A549 treated with CpdA at 1 μM for 4 hours (cell line): ENCODE data around the gene GATA5. TPM values are rescaled to one million over a fixed set of nuclear protein-coding genes. Genes with fewer than 3 reads are reported as not detected.

ENCODE experiments used
- total RNA-seq: library from RNA; stranded (reverse); fragments of 200-300 nt; extraction: Qiagen RNA extraction; gene quantifications from 5 replicates; pipeline ENCODE4 v1.2.3, GENCODE V29; 2022; ENCODE audit warnings: low read depth

The GATA5 gene, protein sequence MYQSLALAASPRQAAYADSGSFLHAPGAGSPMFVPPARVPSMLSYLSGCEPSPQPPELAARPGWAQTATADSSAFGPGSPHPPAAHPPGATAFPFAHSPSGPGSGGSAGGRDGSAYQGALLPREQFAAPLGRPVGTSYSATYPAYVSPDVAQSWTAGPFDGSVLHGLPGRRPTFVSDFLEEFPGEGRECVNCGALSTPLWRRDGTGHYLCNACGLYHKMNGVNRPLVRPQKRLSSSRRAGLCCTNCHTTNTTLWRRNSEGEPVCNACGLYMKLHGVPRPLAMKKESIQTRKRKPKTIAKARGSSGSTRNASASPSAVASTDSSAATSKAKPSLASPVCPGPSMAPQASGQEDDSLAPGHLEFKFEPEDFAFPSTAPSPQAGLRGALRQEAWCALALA
- total RNA-seq: 0.58 to 0.93 TPM (median 0.69 TPM) in 5 replicates

DNA sequence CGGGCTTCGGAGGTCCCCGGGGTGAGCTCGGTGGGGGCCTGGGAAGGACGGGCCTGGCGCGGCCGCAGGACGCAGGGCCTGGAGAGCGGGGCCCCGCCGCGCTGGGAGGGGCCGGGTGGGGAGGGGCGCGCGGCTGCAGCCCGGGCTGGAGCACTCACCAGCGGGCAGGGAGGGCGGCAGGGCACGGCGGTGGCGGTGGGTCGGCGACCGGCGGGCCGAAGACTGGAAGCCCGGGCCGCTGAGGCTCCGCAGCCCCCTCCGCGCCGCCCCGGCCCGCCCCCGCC is at the start of gene GATA5:
Gene GATA5 (minus strand): TSS at position 224 of the 284 bp plus-strand sequence. CDS start 474 bp downstream, outside the sequence.

DNA sequence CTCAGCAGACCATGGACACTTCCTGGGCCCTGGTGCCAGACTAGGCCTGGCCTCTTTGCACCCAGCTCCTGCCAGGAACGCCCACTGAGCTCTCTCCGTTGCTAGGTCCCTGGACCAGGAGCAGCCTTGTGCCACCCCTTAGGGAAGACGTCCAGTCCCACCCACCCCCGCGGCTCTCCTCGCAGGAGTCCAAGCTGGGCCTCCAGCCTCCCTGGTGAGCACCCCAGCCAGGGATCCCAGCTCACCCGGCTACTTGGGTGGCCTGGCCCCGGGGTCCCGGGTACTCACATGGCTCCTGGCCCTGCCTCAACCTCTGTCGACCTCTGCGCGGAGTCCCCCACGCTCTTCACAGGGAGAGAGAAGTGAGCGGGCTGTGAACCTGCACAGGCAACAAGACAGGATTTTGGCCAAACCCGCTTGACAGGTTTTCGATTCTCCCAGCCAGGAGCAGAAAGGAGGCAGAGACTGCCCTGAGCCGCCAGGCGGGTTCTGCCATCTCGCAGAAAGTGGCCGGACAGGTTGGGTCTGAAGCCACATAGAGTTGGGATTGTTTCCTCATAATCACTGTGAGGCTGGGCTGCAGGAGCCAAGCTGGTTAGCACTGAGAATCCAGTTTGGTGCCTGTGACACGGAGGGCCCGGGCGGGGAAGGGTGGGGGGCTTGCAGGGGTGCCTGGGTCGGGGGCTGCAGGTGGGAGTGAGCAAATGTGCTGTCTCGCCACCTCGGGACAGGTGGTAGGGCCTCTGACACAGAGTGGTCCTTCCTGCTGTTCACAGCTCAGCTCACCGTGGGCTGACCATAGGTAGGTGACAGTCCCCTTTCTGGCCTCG is 48.4 kb downstream of the GATA5 start, which contains the start of gene RBBP8NL:
Gene RBBP8NL (minus strand): TSS at position 368 of the 830 bp plus-strand sequence. CDS start 7,892 bp downstream, outside the sequence.

Other genes starting within 250 kb of the GATA5 start
- gene OSBPL2, start 237.5 kb downstream of the GATA5 start, total RNA-seq: 17.8 to 22.5 TPM (median 19.1 TPM) in 5 replicates
- gene ADRM1, start 173.0 kb downstream of the GATA5 start, total RNA-seq: 152 to 198 TPM (median 187 TPM) in 5 replicates
- 251 to 434 TPM (median 357 TPM) in 5 replicates for gene LAMA5, start 108.7 kb downstream of the GATA5 start, total RNA-seq
- gene RPS21, start 88.9 kb downstream of the GATA5 start, total RNA-seq: 2,597 to 3,023 TPM (median 2,825 TPM) in 5 replicates
- gene CABLES2, start 68.7 kb downstream of the GATA5 start, total RNA-seq: 4.5 to 5.9 TPM (median 5.1 TPM) in 5 replicates
- 0.03 to 0.05 TPM in 2 of 5 replicates, not detected in the others for gene RBBP8NL, start 48.5 kb downstream of the GATA5 start, total RNA-seq
- 4.5 to 9.1 TPM (median 8.6 TPM) in 5 replicates for gene SLCO4A1, start 166.5 kb upstream of the GATA5 start, total RNA-seq
- 0.09 to 0.45 TPM (median 0.16 TPM) in 5 replicates for gene NTSR1, start 232.8 kb upstream of the GATA5 start, total RNA-seq